B cell (primary cell): ENCODE measurements around the gene PAK2.

Experiments
- CTCF ChIP-seq: fragments of 200-600 bp; IDR thresholded peaks from one replicate; pipeline ENCODE4 v1.8.0; 2022; ENCODE audit warnings: antibody characterized with exemption, mild to moderate bottlenecking
- EZH2 ChIP-seq: IDR thresholded peaks from 2 replicates; pipeline ENCODE4 v1.6.1; 2012; ENCODE audit warnings: borderline replicate concordance, low read depth, mild to moderate bottlenecking, moderate library complexity, low read length; ENCODE audit not compliant: insufficient read depth, poor library complexity, severe bottlenecking

GRCh38 chr3:196794467-196794866 lies 54.8 kb downstream of the PAK2 start:
- no peak for TF ChIP-seq CTCF
- no peak for TF ChIP-seq EZH2
